Measurements from ENCODE around the gene KLF7.

GRCh38 chr2:207040696-207041095 is 125.1 kb downstream of the KLF7 start:
- TF ChIP-seq HDAC2 (IDR thresholded peaks at IDR 0.05): no peak
- no peak for TF ChIP-seq CTCF (IDR thresholded peaks at IDR 0.05)
- TF ChIP-seq BHLHE40 (IDR thresholded peaks at IDR 0.05; ENCODE audit: low read depth, low read length): no peak
- no peak for TF ChIP-seq MAZ (IDR thresholded peaks at IDR 0.05; ENCODE audit: borderline replicate concordance, low read depth, low read length)
- no peak for TF ChIP-seq NR3C1 (IDR thresholded peaks at IDR 0.05)
- TF ChIP-seq RARB (CRISPR knock-in tag; IDR thresholded peaks at IDR 0.05): no peak
- no peak for TF ChIP-seq SMC3 (IDR thresholded peaks at IDR 0.05)
- no peak for TF ChIP-seq MYC (IDR thresholded peaks at IDR 0.05; ENCODE audit: borderline replicate concordance, low read length)
- TF ChIP-seq PHF8 (IDR thresholded peaks at IDR 0.05; ENCODE audit: borderline replicate concordance, low read depth): no peak
- no peak for TF ChIP-seq CEBPB (IDR thresholded peaks at IDR 0.05)

All from A549 (cell line).